HT1080 (cell line): ENCODE measurements around the gene HAUS1. TPM values are rescaled to one million over a fixed set of nuclear protein-coding genes. Genes with fewer than 3 reads are reported as not detected.
A peak's percentile ranks its signal among the peaks of the same experiment; 100 is the strongest.

ENCODE experiments used
- DNase-seq: peaks from one replicate; pipeline ENCODE4 v3.0.0-alpha.2; 2015; ENCODE audit warnings: low read depth
- polyA plus RNA-seq, 2 experiments: library from polyadenylated mRNA; depleted of rRNA; stranded (reverse); fragments of >200 nt; gene quantifications; 2 replicates each; pipeline ENCODE4 v1.2.3, GENCODE V29; 2015
- total RNA-seq: library from RNA; depleted of rRNA; stranded (reverse); fragments of >200 nt; shearing (Covaris generic); gene quantifications from 2 replicates; pipeline ENCODE4 v1.2.3, GENCODE V29; 2014; rRNA removed

The HAUS1 gene, protein sequence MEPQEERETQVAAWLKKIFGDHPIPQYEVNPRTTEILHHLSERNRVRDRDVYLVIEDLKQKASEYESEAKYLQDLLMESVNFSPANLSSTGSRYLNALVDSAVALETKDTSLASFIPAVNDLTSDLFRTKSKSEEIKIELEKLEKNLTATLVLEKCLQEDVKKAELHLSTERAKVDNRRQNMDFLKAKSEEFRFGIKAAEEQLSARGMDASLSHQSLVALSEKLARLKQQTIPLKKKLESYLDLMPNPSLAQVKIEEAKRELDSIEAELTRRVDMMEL
- total RNA-seq, result 51.9 and 54.2 TPM in 2 replicates
- polyA plus RNA-seq (2015; cell fraction: cytosol; rRNA removed), result 38.2 and 51.7 TPM in 2 replicates
- 25.0 and 27.3 TPM in 2 replicates for polyA plus RNA-seq (2015; cell fraction: nucleus; rRNA removed)

DNA sequence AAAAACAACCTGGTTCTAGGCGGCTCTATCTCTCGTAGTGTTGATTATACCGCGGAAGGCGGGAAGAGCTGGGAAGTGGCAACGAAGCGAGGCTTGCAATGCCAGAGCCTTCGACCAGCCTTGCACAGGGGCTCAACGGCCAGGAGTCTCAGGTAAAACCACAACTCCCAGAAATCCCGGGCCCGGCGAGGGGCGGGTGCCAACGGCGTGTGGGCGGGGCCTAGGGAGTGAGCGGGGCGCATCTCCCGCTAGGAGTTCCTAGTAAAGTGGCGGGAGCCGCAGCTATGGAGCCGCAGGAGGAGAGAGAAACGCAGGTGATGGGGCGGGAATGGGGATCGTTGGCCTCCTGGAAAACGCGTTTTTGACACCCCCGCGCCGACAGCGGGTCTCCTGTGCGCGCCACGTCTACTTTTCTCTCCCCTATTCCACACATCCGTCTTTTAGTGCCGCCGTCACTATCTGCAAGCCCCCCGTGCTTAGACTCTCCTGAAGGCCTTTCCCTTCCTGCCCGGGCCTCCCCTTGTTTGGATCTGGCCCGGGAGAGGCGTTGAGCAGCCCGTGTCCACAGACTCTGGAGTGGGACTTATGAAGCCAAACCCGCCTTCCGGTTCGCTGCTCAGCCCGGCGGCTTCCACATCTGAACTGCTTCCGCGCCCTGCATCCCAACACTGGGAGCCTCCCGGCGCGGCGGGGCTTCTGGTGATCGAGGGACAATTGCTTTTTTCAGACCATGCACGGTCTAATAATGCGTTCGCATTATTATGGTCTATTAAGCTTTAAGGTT is at the start of gene HAUS1:
TSS of gene HAUS1 (plus strand) at position 258 of the 784 bp plus-strand sequence. CDS start at position 285, 27 bp downstream.
- DNase-seq, result peak; percentile 90

DNA sequence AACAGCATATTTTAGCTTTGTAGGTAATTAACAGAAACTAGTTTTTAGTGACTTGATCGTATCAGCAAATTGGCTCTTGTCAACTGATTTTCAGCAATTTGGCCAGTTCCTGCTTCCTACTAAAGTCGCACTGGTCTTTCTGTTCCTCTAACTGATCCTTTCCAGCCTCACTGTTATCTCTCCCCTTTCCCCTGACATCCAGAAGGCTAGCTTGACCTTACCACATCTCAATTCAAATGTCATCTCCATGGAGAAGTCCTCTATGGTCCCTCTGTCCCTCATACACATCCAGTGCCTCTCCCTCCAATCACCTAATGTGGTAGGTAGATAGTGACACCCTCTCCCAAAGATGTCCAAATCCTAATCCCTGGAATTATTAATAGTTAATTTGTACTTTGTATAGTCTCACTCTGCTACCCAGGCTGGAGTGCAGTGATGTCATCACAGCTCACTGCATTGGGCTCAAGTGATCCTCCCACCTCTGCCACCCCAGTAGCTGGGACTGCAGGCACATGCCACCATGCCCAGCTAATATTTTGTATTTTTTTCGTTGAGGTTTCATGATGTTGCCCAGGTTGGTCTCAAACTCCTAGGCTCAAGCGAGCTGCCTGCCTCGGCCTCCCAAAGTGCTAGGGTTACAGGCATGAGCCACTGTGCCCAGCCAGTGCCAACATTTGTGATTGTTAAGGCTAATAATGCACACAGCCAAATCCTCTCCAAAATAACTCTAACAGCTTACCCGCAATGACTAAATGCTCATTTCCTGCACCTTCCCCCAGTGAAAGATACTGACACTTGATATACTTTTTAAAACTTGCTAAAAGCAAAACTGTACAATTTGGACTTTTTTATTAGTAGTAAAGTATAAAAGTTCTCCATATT is 49.0 kb upstream of the HAUS1 start:
- peak; percentile 59 for DNase-seq

DNA sequence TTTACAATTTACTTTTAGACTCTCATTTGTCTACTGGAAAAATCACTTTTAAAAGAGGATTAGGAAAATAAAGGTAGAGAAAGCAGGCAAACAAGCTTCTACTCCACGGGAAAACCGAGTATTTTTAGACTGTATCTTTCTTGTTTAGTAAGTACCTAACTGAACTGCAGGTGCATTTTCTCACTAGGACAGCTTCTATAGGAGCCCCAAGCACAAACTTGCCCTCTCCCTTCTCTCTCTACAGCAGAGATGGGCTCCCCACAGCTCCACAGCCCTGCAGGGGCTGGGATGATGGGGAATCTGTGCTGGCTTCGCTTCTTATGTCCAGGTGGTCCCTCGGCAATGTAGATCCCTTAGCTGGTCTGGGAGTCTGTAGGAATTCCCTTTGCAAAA is 48.4 kb upstream of the HAUS1 start:
- no peak for DNase-seq

DNA sequence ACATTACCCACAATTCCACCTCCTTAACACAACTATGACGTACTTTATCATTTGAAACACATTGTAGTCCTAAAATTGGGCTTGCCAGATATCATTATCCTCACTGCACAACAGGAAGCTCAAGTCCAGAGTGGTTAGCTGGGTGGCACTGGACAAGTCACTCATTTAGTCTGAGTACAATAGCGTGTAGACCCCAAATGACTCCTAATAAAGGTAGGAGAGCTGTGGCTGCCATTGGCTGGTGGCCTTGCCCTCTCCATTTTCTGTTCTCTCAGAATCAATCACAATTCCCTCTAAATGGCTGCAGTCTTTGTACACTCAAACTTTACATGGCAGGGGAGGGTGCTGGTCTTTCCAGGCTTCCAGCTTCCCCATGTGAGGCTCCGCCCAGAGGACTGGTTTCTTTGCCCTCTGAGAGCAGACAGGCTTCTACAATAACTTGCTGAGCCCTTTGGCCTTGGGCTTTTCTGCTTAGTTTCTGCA is 43.8 kb upstream of the HAUS1 start:
- no peak for DNase-seq

DNA sequence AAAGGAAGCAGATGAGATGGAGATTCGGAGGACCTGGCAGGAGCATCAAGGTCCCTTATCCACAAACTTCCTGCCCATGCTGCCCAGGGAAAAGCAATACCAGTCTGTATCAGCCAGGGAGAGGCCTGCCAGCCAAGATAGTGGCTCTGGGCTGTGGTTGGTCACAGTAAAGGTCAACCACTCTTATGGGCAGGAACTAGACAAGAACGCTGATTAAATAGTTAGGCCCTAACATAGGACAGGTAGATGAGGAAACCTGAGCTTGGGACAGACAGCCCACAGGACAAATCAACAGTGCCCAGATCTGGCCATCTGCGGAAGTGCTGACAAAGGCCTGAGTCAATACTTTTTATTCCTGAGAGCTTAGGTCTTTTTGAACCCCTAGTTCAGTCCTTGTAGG is 42.8 kb upstream of the HAUS1 start:
- DNase-seq, result no peak

DNA sequence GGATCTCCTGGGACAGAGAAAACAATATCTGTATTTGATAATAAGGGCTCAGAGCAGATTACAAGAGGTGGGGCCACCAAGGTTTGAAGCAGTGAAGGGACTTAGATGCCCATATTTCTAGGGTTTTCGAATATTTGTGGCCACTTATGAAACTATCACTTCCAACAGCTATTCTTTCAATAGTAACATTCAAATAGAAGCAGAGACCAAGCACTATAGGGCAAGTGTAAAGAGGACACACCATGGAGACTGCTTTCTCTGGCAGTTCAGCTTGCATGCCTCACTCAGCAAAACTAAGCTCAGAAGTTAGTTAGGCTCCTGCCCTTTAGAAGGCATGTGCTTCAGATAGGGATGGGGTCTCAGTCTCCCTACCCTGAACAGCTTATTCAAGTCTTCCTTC is 42.4 kb upstream of the HAUS1 start:
- no peak for DNase-seq

DNA sequence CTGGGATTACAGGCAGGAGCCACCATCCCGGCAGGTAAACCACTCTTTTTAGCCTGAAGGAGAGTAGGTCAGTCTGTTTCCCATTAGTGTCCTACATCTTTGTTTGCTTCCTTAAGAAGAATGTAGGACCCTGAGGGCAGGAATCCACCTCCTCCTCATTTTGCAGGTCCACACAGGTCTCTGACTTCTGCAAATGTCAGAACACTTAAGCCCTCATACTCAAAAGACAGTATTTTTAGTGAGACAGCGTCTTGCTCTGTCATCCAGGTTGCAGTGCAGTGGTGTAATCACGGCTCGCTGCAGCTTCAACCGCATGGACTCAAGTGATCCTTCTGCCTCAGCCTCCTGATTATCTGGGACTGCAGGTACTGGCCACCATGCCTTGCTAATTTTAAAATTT is 41.4 kb upstream of the HAUS1 start:
- no peak for DNase-seq

DNA sequence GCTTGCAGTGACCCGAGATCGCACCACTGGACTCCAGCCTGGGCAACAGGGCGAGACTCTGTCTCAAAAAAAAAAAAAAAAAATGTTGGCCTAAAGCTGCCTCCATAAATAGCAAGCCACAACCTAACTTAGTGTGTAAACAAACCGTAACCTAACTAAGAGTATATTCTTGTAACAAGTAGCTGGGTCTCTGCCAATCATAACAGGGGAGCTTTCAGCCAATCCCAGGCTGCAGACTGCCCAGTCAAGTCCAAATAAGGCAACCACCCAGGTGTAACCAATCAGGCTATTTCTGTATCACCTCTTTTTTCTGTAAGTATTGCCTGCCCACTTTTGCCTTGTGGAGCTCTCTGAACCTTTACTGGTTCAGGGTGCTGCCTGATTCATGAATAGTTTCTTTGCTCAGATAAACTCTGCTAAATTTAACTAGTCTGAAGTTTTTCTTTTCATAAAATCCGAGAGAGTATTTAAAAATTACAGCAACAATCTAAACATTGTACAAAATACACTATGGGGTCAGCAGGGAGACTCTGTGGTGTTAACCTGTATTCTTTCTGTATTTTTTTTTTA is 36.7 kb upstream of the HAUS1 start:
- peak; percentile 24 for DNase-seq

DNA sequence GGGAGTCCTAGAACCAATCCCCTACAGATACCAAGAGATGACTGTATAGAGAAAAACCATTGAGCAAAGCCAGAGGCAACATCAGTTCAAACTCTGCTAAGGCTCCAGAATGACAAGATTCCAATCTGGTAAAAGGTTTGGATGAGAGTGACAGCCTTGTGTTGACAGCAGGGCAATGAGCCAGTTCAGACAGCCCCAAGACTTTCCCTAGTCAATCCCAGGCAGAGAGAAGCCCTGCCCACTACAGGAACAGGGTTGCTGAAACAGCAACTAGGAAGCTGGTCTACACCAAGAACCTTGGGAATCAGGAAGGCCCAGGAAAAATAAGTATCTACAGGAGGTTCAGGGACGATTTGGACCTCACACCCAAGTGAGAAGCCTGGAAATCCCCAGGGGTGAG is 35.4 kb upstream of the HAUS1 start:
- no peak for DNase-seq

DNA sequence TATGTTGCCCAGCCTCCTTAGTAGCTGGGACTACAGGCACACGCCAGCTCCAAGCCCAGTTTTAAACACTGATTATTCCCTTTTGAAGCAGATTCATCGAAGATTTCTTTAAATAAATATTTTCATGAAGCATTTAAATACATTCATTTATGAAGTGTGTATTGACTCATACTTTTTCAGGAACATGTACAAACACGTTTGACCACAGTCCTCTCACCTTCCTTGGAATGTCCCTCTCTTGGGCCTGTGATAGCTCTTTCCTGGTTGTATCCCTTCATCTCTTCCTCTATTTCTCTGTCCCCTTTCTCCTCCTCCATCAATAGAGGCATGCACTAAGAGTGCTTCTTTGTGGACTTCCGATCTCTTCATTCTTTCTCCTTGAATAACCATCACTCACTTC is 34.7 kb upstream of the HAUS1 start:
- peak; percentile 21 for DNase-seq

DNA sequence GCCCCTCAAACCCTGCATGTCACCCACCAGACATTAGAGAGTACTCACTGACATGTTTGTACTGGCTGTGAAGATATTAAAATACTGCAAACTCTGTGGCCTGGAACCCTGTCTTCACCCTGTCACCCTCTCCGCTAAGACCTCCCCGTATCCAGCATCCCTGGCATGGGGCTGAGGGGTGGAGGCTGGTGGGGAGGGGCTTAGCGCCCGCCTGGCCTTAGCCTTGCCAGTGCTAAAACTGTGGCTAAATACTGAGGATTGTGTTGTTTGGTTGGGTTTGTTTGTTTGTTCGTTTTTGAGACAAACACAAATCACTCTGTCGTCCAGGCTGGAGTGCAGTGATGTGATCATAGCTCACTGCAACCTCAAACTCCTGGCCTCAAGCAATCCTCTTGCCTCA is 34.0 kb upstream of the HAUS1 start:
- DNase-seq, result no peak

DNA sequence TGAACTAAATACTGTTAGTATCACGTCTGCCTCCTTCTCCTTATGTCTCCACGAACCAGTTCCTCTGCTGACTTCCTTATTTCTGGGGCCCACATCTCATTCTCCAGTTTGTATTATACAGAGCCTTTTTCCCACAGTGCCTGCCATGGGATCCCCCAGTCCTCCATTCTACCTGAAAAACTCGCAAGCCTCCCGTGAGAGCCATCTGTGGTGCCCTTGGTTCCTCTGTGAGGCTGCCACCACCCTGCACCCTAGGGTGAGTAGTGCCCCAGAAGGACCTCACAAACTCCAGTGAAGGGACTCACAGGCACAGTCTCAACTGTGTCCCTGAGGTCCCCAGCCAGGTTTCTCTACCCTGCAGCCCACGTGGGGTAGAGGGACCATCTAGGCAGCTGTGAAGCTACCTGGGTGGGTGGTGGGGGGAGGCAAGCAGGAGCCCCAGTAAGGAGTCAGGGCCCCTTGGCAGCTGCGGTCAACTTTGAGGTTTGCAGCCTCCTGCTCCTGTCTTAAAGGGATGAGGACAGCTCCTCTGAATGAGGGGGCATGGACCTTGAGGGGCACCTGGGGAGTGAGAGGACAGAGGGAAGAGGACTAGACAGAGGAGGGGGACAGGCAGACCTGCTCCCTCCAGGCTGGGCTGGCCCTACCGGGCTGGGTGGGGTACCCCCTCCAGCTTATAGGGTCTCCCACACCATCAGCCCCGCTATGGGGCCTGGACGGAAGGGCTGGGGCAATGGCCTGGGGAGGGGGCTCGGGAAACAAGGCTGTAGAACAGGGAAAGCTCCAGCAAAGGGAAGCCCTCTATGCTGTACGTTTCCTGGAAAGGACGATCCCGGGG is 33.2 kb upstream of the HAUS1 start:
- no peak for DNase-seq

DNA sequence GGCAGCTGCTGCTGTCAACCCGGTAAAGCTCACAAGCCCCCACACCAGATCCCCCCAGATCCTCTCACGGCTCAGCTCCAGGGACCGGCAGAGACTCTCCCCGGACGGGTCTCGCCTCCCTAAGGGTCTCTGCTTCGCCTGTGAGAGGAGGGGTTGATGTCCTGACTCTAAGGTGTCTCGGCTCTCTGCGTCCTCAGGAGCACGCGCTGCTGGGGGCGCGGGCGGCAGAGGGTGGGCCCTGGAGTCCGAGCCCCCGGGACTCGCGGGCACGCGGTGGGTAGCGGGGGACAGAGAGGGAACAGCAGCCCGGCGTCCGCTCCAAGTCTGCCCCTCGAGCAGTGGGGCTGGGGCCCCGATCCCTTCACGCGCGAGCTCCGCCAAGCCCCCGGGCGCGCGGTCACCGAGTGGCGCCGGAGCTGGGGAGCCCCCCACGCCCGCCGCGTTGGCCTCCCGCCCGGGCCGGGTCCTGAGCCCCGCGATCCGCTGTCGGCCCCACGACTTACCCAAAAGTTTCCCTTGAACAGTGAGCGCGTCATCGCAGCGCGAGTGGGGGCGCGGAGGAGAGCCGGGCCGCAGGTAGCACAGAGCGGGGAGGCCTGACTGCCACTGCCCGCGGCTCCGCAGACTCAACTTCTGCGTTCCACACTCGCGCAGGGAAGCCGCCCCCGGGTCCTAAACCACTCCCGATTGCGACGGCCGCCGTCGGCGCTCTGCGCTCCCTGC is 32.4 kb upstream of the HAUS1 start, which contains the start of gene PSTPIP2:
TSS of gene PSTPIP2 (minus strand) at position 608 of the 723 bp plus-strand sequence. CDS start at position 536, 72 bp downstream.
- peak; percentile 25 for DNase-seq

DNA sequence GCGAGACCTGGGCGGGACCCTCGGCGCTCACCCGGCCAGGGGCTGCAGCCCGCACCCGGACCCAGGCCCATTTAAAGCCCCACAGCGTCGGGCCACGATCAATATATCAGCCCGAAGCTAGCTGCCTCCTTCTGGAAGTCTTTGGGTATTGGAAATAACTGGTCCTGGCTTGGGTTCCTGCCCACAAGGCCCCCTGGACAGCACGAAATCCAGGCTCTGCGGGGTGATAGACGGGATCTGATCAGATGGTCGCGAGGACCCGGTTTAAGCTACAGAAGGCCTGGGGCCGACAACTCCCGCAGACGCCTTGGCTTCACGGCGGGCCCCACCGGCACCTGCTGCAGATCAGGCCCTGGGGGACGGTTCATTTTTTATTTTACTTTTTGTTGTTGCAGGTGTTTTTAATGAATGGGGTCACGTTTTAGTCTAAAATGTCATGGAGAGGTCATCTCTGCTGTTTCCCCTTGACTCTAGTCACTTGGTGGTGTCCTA is 31.8 kb upstream of the HAUS1 start:
- DNase-seq, result no peak

DNA sequence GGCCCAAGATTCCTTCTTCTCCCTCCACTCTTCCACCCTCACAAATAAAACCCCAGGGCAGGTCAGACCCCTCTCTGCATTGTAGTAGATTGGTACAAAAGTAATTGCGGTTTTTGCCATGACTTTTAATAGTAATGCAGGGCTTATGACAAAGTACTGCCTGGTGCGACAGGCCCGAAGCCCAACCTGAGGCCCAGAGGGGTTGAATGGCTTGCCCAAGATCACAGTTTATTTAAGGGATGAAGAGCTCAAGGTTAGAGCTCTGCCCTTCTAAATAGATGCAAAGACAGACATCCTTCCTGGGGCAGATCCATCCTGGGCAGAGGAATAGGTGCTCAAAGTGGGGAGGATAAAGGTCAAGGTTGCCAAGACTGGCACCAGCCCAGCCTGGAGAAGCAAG is 31.2 kb upstream of the HAUS1 start:
- DNase-seq, result no peak

DNA sequence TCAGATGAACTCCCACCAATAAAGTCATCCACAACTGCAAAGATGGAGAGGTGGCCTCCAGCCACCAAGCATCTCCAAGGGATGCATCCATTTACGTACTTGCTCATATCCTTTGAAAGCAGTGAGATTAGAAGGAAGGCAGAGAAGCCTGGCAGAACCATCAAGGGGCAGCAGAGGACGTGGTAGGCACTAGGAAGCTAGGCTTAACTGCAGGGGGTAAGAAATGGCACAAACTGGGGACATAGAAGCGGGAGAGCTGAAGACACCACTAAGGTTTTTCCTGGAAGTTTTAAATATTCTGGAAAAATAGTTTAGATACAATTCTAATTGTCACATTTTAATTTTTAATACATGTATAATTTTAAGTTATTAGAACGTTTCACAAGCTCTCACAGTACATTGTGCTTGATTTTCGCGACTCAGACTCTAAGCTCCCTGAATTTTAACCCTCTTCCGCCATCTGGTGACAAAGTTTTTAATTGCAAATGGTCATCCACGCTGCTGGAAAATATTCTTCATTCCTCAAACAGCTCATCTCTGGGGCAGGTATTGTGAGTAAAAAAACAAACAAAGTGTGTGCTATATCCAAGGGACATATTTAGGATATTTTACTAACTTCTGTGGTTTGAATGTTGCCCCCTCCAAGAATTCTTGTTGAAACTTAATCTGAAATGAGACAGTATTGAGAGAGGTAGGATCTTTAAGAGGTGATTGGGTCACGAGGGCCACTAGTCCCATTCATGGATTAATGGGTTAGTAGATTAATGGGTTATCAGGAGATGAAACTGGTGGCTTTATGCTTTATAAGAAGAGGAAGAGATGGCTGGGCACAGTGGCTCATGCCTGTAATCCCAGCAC is 30.5 kb upstream of the HAUS1 start:
- DNase-seq, result peak; percentile 69

DNA sequence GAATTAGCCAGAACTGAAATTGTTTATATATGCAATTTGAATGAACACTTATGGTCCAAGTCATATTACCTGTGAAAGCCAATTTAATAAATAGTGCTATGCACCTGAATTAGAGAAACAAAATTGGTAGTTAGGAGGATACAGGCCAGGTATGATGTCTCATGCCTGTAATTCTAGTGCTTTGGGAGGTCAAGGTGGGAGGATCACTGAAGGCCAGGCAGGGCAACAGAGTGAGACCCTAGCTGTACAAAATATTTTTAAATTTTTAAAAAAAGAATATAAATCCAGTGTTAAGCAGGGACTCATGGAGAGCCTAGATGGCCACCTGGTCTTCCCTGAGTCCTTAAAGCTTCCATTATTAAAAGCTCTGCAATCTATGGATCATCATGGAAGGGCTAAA is 24.8 kb upstream of the HAUS1 start:
- no peak for DNase-seq

DNA sequence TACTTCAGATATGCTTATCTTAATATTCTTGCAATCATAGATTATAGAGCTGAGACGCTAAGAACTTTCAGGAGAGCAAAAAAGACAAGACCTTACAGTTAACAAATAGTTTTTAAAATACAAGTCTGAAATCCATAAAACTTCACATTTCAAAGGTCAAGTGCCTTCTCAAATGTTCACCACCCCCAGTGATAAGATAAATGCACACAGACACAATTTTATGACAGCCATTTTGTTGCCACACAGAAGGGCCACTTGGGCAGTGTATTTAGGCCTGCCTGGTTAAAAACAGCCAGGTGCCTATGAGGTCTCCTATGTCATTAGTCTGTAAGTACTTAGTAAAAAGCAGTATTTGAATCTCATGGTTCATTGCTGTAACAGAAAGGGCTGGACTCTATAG is 24.0 kb upstream of the HAUS1 start:
- DNase-seq, result no peak
